Neutrophil (primary cell): ENCODE measurements around the gene LPCAT1.
"Not testable (repeated sequence)": the region's sequence is repeated elsewhere in the genome, so short reads cannot be mapped to it uniquely, and the experiment has no call there.

ENCODE experiments used
- H3K27ac ChIP-seq: fragments of 200-600 bp; sonication (generic); 2 replicates; pipeline ENCODE4 v1.5.1; 2016; ENCODE audit warnings: mild to moderate bottlenecking, moderate library complexity
- H3K27me3 ChIP-seq: fragments of 200-600 bp; sonication (generic); 2 replicates; pipeline ENCODE4 v1.6.0; 2016; ENCODE audit warnings: mild to moderate bottlenecking
- H3K36me3 ChIP-seq: fragments of 200-600 bp; sonication (generic); 2 replicates; pipeline ENCODE4 v1.5.1; 2017
- H3K4me1 ChIP-seq, 2 experiments: fragments of 200-600 bp in 1 of 2; sonication (generic) in 1 of 2; 1 replicate in 1 of 2; 2 replicates in 1 of 2; pipeline versions ENCODE4 v1.5.1 to v1.6.1; 2013 to 2016; ENCODE audit warnings: low read depth in 1 of 2, low read length in 1 of 2, mild to moderate bottlenecking in 1 of 2, moderate library complexity in 1 of 2; ENCODE audit not compliant: control insufficient read depth in 1 of 2, insufficient read depth in 1 of 2
- H3K4me3 ChIP-seq, 2 experiments: fragments of 200-600 bp in 1 of 2; sonication (generic) in 1 of 2; 1 replicate in 1 of 2; 2 replicates in 1 of 2; pipeline ENCODE4 v1.5.1; 2013 to 2016; ENCODE audit warnings: low read depth in 1 of 2, low read length in 1 of 2, mild to moderate bottlenecking in 1 of 2, moderate library complexity in 1 of 2
- H3K9me3 ChIP-seq: fragments of 200-600 bp; sonication (generic); 2 replicates; pipeline ENCODE4 v1.5.1; 2016
- TF ChIP-seq, protein P1 (sequence below): fragments of 200-600 bp; sonication (generic); IDR thresholded peaks from 2 replicates; pipeline ENCODE4 v1.5.1; 2016; ENCODE audit warnings: antibody characterized with exemption

The LPCAT1 gene

GRCh38 chr5:1543398-1544293 lies 19.9 kb upstream of the LPCAT1 start:
- Histone ChIP-seq H3K36me3 (no peaks in the 10 kb centered on the region), H3K27me3 (peaks cover 5% of the 10 kb centered on the region), H3K27ac (no peak overlapping the region), H3K9me3 (no peaks in the 10 kb centered on the region), H3K4me1 (no peaks in the 10 kb centered on the region), H3K4me3 (no peak overlapping the region)
- TF ChIP-seq, protein P1, sequence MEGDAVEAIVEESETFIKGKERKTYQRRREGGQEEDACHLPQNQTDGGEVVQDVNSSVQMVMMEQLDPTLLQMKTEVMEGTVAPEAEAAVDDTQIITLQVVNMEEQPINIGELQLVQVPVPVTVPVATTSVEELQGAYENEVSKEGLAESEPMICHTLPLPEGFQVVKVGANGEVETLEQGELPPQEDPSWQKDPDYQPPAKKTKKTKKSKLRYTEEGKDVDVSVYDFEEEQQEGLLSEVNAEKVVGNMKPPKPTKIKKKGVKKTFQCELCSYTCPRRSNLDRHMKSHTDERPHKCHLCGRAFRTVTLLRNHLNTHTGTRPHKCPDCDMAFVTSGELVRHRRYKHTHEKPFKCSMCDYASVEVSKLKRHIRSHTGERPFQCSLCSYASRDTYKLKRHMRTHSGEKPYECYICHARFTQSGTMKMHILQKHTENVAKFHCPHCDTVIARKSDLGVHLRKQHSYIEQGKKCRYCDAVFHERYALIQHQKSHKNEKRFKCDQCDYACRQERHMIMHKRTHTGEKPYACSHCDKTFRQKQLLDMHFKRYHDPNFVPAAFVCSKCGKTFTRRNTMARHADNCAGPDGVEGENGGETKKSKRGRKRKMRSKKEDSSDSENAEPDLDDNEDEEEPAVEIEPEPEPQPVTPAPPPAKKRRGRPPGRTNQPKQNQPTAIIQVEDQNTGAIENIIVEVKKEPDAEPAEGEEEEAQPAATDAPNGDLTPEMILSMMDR: no peak

GRCh38 chr5:1542781-1543180 lies 19.0 kb upstream of the LPCAT1 start:
- no peak overlapping the region for H3K4me3 ChIP-seq
- H3K9me3 ChIP-seq: no peaks in the 10 kb centered on the region
- H3K4me1 ChIP-seq: no peaks in the 10 kb centered on the region
- no peaks in the 10 kb centered on the region for H3K27me3 ChIP-seq
- H3K27ac ChIP-seq: no peak overlapping the region
- TF ChIP-seq, protein P1: no peak
- H3K36me3 ChIP-seq: no peaks in the 10 kb centered on the region

GRCh38 chr5:1541702-1542400 lies 18.1 kb upstream of the LPCAT1 start:
- TF ChIP-seq, protein P1: no peak
- peaks cover 7 to 8% of the 10 kb centered on the region in 2 experiments for H3K4me1 ChIP-seq
- H3K27ac ChIP-seq: no peak overlapping the region
- no peaks in the 10 kb centered on the region for H3K9me3 ChIP-seq
- no peak overlapping the region for H3K4me3 ChIP-seq
- no peaks in the 10 kb centered on the region for H3K27me3 ChIP-seq
- no peaks in the 10 kb centered on the region for H3K36me3 ChIP-seq

GRCh38 chr5:1540831-1541701 lies 17.3 kb upstream of the LPCAT1 start:
- Histone ChIP-seq H3K9me3 (no peaks in the 10 kb centered on the region), H3K4me1 (peaks cover 14% of the 10 kb centered on the region in 2 experiments), H3K27me3 (no peaks in the 10 kb centered on the region), H3K36me3 (no peaks in the 10 kb centered on the region), H3K27ac (no peak overlapping the region), H3K4me3 (no peak overlapping the region)
- TF ChIP-seq, protein P1: no peak

GRCh38 chr5:1540166-1540565 lies 16.4 kb upstream of the LPCAT1 start:
- TF ChIP-seq, protein P1: peak; percentile 26
- Histone ChIP-seq H3K36me3 (no peaks in the 10 kb centered on the region), H3K4me1 (peaks cover 14% of the 10 kb centered on the region in 2 experiments), H3K4me3 (no peak overlapping the region), H3K9me3 (no peaks in the 10 kb centered on the region), H3K27me3 (no peaks in the 10 kb centered on the region), H3K27ac (no peak overlapping the region)

GRCh38 chr5:1539393-1540161 lies 15.8 kb upstream of the LPCAT1 start:
- H3K9me3 ChIP-seq, H3K27me3 ChIP-seq, H3K4me3 ChIP-seq, H3K36me3 ChIP-seq, H3K27ac ChIP-seq: not testable (repeated sequence)
- peaks cover 14% of the 10 kb centered on the region in 2 experiments for H3K4me1 ChIP-seq
